Breast epithelium (tissue), 3 donors: ENCODE data around the gene LMNTD2.

Source experiments
- CTCF ChIP-seq, 3 donors: fragments of 450-650 bp; IDR thresholded peaks; one replicate each; pipeline ENCODE4 v1.5.1; 2016 to 2017; ENCODE audit warnings: antibody characterized with exemption in 3 of 3, mild to moderate bottlenecking in 3 of 3, moderate library complexity in 3 of 3
- POLR2AphosphoS5 ChIP-seq, 3 donors: sonication (generic); formaldehyde crosslinking; IDR thresholded peaks; one replicate each; pipeline ENCODE4 v1.6.1; 2017; ENCODE audit warnings: antibody characterized with exemption in 3 of 3

DNA sequence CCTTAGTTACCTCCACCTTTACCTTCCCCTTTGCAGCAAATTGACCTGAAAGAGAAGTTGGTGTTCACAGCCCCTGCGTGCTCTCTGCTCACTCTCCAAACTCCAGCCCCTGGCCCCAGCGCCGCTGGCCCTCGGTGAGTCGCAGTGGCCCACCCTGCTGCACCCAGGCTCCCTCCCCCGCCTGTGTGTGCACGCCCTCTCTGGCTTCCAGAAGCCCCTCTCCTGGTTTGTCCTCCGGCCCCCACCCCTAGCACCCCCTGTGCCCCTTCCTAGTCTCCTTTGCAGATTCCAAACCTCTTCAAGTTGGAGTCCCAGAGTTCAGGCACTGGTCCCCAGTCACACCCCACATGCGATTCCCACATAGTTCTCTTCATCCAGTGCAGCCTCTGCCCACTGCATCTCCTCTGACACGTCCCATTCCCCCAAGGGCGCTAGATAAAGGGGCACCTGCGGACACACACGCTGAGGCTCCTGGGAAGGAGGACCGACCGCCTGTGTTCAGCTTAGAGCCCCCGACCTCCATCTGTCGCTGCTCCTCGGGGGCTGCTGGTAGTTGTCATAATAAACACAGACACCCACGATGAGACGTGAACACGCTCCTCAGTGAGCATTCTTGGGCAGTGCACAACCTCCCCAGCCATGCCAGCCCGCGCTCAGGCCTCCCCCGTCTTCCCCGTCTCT is 14.2 kb upstream of the LMNTD2 start:
- no peak for TF ChIP-seq POLR2AphosphoS5 (IDR thresholded peaks at IDR 0.05)
- TF ChIP-seq CTCF (IDR thresholded peaks at IDR 0.05), result no peak
